ENCODE results near the gene C11orf68.

DNA sequence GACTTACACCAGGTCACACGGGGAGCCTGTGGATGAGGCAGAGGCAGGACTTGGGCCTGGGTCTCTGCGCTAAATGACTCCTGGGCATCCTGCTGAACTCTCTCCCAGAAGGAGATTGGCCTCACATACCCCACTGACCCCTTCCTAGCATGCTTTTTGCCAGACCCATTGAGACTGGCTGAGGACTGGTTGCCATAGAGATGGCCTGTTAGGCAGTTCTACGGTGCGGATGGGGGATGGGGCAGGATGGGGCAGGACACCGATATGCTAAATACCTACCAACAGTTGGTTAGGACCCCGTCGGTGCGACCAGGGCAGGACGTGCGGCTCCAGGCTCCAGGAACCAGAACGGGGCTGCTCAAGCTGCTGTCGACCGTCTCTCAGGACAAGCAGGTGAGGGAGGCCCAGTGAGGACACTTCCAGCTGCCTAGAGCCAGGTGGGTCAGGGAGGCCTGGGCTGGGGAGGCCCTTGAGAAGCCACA is 26.6 kb upstream of the C11orf68 start, which contains the start of gene TSGA10IP:
- TF ChIP-seq POLR2A (IDR thresholded peaks at IDR 0.05) (no peak), CTCF (IDR thresholded peaks at IDR 0.05) (no peak)
